SH-SY5Y (cell line): ENCODE results near the gene TRIO.

Experiments used
- GATA2 ChIP-seq: IDR thresholded peaks from 2 replicates; pipeline ENCODE4 v1.6.1; 2011; ENCODE audit warnings: mild to moderate bottlenecking, low read depth, low read length
- GATA3 ChIP-seq: IDR thresholded peaks from 2 replicates; pipeline ENCODE4 v1.6.1; 2011; ENCODE audit warnings: low read depth, mild to moderate bottlenecking, low read length, moderate library complexity

The TRIO gene

DNA sequence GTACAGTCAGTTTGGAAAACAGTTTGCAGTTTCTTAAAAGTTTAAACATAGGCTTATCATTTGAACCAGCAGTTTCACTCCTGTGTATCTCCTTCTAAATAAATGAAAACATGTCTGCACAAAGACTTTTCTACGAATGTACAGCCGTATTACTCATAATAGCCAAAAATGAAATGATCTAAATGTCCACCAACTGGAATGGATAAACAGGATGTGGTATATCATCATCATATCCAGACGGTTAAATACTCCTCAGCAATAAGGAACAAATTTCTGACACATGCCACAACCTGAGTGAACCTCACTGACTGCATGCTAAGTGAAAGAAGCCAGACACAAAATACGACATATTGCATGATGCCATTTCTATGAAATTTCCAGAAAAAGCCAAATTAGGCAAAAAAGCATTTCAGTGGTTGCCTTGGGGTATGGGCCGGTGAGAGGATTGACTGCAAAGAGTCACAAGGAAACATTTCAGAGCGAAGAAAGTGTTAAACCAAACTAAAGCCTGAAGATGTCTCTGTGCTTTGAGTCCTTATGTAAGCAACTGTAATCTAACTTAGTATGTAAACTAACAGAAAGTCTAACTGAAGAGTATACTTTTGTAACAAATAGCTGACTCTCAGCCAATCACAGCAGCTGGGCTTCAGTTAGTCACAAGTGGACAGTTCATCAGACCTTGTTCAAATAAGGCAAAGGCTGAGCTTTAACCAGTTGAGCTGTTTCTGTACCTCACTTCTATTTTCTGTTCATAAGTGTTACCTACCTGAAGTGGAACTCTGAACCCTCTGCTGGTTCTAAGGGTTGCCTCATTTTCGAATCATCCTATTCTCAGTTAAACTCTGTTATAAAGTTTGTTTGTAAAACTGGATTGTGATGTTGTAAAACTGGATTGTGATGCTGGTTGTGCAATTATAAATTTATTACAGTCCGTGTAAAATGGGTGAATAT, 65.2 kb downstream of the TRIO start:
- TF ChIP-seq GATA2 = no peak
- no peak for TF ChIP-seq GATA3

GRCh38 chr5:14209222-14209822, 66.2 kb downstream of the TRIO start:
- TF ChIP-seq GATA3 = no peak
- TF ChIP-seq GATA2 = no peak

DNA sequence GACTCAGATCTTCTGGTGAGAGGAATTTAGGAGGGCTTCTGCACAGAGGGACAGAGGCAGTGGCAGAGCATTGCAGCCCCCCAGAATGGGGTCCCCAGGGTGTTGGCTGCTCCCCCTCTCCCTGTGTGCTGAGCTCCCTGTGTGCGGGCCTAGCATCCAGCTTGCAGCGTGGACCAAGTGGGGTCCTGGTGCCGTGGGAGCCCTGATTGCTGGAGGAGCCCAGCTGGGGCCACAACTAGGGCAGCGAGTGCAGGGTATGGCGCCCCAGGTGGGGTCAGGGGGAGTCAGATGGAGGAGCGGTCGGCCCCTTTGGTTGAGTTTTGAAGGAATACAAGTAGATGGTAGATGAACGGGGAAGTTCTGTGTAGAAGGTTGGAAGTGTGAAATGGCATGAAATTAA, 66.7 kb downstream of the TRIO start:
- TF ChIP-seq GATA3 (no peak), GATA2 (no peak)

- TF ChIP-seq GATA2 = no peak
Measured at GRCh38 chr5:14210729-14211128, 67.6 kb downstream of the TRIO start.

- TF ChIP-seq GATA3 (no peak), GATA2 (no peak)
Measured at GRCh38 chr5:14211818-14212803, 69.0 kb downstream of the TRIO start.

- no peak for TF ChIP-seq GATA3
- no peak for TF ChIP-seq GATA2
Measured at GRCh38 chr5:14212838-14213237, 69.7 kb downstream of the TRIO start.

DNA sequence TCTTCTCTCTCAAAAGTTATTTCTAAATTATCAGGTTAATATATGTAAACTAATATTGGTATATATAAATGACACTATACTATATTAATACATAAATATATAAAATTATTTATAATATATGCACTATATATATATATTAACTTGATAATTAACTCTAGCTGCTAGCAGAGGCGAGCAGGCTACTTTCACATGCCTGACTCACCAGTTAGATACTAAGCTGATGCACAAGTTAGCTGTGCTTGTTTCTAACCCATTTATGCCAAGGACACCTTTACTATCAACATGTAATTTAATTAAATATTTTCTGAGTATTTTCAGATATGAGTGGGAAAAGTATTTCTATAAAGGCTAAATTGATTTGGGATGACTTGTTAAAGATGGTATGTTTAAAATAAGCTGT, 70.1 kb downstream of the TRIO start:
- TF ChIP-seq GATA2 (no peak), GATA3 (no peak)

DNA sequence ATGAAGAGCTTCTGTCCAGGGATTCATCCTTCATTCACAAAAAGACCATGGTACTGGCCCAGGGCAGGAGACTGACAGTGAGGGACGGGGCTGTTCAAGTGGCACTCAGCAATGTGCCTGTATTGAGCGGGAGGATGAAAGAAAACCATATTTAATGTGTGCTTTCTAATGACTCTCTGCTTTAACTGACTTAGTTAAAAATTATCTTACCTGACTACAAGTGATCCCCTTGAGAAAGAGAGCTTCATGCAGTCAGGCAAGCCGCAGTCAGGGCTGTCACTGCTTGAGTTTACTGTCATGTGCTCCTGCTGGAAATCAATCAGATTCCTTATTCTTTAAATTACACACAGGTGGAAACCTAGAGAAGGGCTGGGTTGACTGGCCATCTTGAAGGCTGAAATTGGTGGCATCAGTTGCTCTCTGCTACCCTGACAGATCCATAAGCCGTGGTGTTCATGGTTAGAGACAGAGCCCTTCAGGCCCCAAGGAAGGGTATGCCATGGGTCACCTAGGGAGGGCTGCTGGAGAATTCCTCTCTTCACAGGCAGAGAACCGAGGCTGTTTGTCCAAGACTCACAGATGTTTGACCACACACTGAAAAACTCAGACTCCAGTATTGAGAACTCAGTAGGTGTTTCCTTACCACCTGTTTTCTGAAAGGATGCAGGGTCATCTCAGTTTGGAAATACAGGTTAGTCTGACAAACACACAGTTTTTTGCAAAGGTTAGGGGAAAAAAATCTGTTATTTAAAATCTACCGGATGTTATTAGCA, 70.9 kb downstream of the TRIO start:
- TF ChIP-seq GATA2 = no peak
- TF ChIP-seq GATA3 = no peak

- no peak for TF ChIP-seq GATA3
- TF ChIP-seq GATA2 = no peak
Measured at GRCh38 chr5:14215901-14216300, 72.8 kb downstream of the TRIO start.

- TF ChIP-seq GATA2 (no peak), GATA3 (no peak)
Measured at GRCh38 chr5:14216372-14216771, 73.2 kb downstream of the TRIO start.

DNA sequence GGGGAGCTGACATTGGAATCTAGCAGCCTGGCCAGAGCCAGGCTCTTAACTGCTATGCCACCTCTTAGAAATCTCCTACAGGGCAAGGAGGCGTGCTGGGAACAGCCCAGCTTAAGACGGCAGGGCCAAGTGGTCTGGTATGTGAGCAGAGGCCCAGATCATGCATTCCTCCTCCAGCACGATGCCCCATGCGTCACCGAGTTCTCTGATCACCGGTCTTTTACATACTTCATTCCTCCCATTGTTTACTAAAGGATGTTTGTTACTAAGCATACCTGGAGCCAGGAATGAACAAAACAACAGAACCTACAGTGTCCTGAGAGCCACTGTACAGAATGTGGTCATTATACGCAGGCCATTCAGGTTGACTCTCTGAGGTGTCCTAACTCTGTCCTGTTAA, 73.8 kb downstream of the TRIO start:
- no peak for TF ChIP-seq GATA2
- TF ChIP-seq GATA3 = no peak

DNA sequence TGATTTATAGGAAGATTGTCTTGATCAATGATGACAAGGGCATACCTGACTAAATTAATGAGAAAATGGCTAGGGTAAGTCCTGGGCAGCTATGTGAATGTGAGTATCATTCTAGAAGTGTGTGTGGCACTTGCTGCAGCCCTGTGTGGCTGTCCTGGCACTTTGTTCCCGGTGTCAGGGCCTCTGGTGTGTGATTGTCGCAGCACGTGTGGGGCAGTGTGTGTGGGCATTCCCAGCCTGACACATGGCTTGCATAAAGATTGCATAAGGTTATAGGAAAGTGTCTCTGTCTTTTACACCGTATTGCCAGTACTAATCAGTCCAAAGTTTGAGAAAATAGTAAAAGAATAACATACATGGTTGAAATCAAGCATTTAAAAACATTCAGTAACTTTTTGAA, 74.4 kb downstream of the TRIO start:
- TF ChIP-seq GATA2 (no peak), GATA3 (no peak)

GRCh38 chr5:14218011-14218410, 74.9 kb downstream of the TRIO start:
- TF ChIP-seq GATA3 = no peak
- no peak for TF ChIP-seq GATA2
